ENCODE data around the gene RHCG.

RHCG gene

GRCh38 chr15:89496155-89497098, at the start of gene RHCG:
RHCG (minus strand) TSS chr15:89496583; CDS start chr15:89496544, 39 bp downstream.
- DNase-seq, result no peak

- DNase-seq, result no peak
Observed at GRCh38 chr15:89543389-89543788, 47.0 kb upstream of the RHCG start.

- DNase-seq, result no peak
Observed at GRCh38 chr15:89542369-89542768, 46.0 kb upstream of the RHCG start.

GRCh38 chr15:89539027-89539426, 42.6 kb upstream of the RHCG start:
- DNase-seq, result no peak

- no peak for DNase-seq
Observed at GRCh38 chr15:89533861-89534544, 37.6 kb upstream of the RHCG start.

GRCh38 chr15:89531796-89532537, 35.6 kb upstream of the RHCG start:
- DNase-seq, result no peak

- DNase-seq, result no peak
Observed at GRCh38 chr15:89530976-89531375, 34.6 kb upstream of the RHCG start.

GRCh38 chr15:89528757-89529352, 32.5 kb upstream of the RHCG start:
- no peak for DNase-seq

GRCh38 chr15:89526601-89527441, 30.4 kb upstream of the RHCG start:
- DNase-seq, result no peak

GRCh38 chr15:89526181-89526580, 29.8 kb upstream of the RHCG start:
- DNase-seq, result no peak

GRCh38 chr15:89524184-89524583, 27.8 kb upstream of the RHCG start:
- DNase-seq, result no peak

GRCh38 chr15:89523101-89523500, 26.7 kb upstream of the RHCG start:
- DNase-seq, result no peak

GRCh38 chr15:89521605-89522004, 25.2 kb upstream of the RHCG start:
- DNase-seq, result no peak

GRCh38 chr15:89515477-89515876, 19.1 kb upstream of the RHCG start:
- no peak for DNase-seq

GRCh38 chr15:89514596-89515406, 18.4 kb upstream of the RHCG start:
- no peak for DNase-seq

GRCh38 chr15:89514186-89514585, 17.8 kb upstream of the RHCG start:
- DNase-seq, result no peak

- DNase-seq, result no peak
Observed at GRCh38 chr15:89513284-89513683, 16.9 kb upstream of the RHCG start.

GRCh38 chr15:89512631-89513030, 16.2 kb upstream of the RHCG start:
- DNase-seq, result no peak

- no peak for DNase-seq
Observed at GRCh38 chr15:89506026-89506686, 9.8 kb upstream of the RHCG start.

GRCh38 chr15:89504166-89504565, 7.8 kb upstream of the RHCG start:
- no peak for DNase-seq
